ENCODE data around the gene RAB23.

GRCh38 chr6:57252137-57252536 is 30.0 kb upstream of the RAB23 start:
- TF ChIP-seq CTCF (IDR thresholded peaks at IDR 0.05) (no peak), EP300 (IDR thresholded peaks at IDR 0.05) (no peak)

Data from upper lobe of left lung (tissue), 4 donors.